Progenitor cell of endocrine pancreas (in vitro differentiated cells): ENCODE results near the gene SPAST. TPM values are rescaled to one million over a fixed set of nuclear protein-coding genes. Genes with fewer than 3 reads are reported as not detected.
"Not testable (repeated sequence)": the region's sequence is repeated elsewhere in the genome, so short reads cannot be mapped to it uniquely, and the experiment has no call there.

Experiments used
- DNase-seq: peaks from one replicate; pipeline ENCODE4 v3.0.0; 2021; ENCODE audit warnings: low spot score; ENCODE audit not compliant: unreplicated experiment
- H3K27ac Mint-ChIP-seq: 2 replicates; pipeline ENCODE4 v1.8.0; 2021; ENCODE audit warnings: mild to moderate bottlenecking, moderate library complexity, mixed read lengths
- H3K27me3 Mint-ChIP-seq: 2 replicates; pipeline ENCODE4 v1.8.0; 2021; ENCODE audit warnings: mixed read lengths
- H3K36me3 Mint-ChIP-seq: 2 replicates; pipeline ENCODE4 v1.8.0; 2022; ENCODE audit warnings: mixed read lengths; ENCODE audit not compliant: insufficient read depth
- H3K4me1 Mint-ChIP-seq: 2 replicates; pipeline ENCODE4 v1.8.0; 2021; ENCODE audit warnings: low read depth, mixed read lengths
- H3K4me3 Mint-ChIP-seq: 2 replicates; pipeline ENCODE4 v1.8.0; 2021; ENCODE audit warnings: low read depth, mild to moderate bottlenecking, moderate library complexity, mixed read lengths
- H3K9me3 Mint-ChIP-seq: 2 replicates; pipeline ENCODE4 v1.8.0; 2021; ENCODE audit warnings: low read depth, mixed read lengths
- total RNA-seq: library from RNA; stranded (reverse); gene quantifications from 2 replicates; pipeline ENCODE4 v1.2.1, GENCODE V29; 2021
- TF ChIP-seq, protein P1 (sequence below): fragments of 200-600 bp; sonication (generic); IDR thresholded peaks from one replicate; pipeline ENCODE4 v1.5.0; 2021; ENCODE audit warnings: antibody characterized with exemption, mild to moderate bottlenecking; ENCODE audit not compliant: unreplicated experiment

SPAST gene
- total RNA-seq, 1 donor from 2014 or later = 36.8 TPM

- Mint-ChIP-seq H3K27me3 (no peaks in the 10 kb centered on the region), H3K4me1 (no peaks in the 10 kb centered on the region), H3K4me3 (no peak overlapping the region), H3K9me3 (no peaks in the 10 kb centered on the region), H3K27ac (no peak overlapping the region), H3K36me3 (peaks cover 15% of the 10 kb centered on the region)
- no peak for DNase-seq
- TF ChIP-seq, protein P1, sequence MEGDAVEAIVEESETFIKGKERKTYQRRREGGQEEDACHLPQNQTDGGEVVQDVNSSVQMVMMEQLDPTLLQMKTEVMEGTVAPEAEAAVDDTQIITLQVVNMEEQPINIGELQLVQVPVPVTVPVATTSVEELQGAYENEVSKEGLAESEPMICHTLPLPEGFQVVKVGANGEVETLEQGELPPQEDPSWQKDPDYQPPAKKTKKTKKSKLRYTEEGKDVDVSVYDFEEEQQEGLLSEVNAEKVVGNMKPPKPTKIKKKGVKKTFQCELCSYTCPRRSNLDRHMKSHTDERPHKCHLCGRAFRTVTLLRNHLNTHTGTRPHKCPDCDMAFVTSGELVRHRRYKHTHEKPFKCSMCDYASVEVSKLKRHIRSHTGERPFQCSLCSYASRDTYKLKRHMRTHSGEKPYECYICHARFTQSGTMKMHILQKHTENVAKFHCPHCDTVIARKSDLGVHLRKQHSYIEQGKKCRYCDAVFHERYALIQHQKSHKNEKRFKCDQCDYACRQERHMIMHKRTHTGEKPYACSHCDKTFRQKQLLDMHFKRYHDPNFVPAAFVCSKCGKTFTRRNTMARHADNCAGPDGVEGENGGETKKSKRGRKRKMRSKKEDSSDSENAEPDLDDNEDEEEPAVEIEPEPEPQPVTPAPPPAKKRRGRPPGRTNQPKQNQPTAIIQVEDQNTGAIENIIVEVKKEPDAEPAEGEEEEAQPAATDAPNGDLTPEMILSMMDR = no peak
Observed at GRCh38 chr2:32128636-32129035, 65.3 kb downstream of the SPAST start.

GRCh38 chr2:32129086-32129485, 65.7 kb downstream of the SPAST start:
- TF ChIP-seq, protein P1 = no peak
- H3K4me3 Mint-ChIP-seq = no peak overlapping the region
- no peaks in the 10 kb centered on the region for H3K4me1 Mint-ChIP-seq
- no peaks in the 10 kb centered on the region for H3K27me3 Mint-ChIP-seq
- H3K27ac Mint-ChIP-seq = no peak overlapping the region
- peaks cover 12% of the 10 kb centered on the region for H3K36me3 Mint-ChIP-seq
- DNase-seq = no peak
- H3K9me3 Mint-ChIP-seq = no peaks in the 10 kb centered on the region

- H3K27me3 Mint-ChIP-seq = no peaks in the 10 kb centered on the region
- H3K27ac Mint-ChIP-seq = peak overlapping the region; percentile 82
- DNase-seq = no peak
- H3K4me3 Mint-ChIP-seq = no peak overlapping the region
- no peaks in the 10 kb centered on the region for H3K9me3 Mint-ChIP-seq
- peaks cover 18% of the 10 kb centered on the region for H3K36me3 Mint-ChIP-seq
- no peaks in the 10 kb centered on the region for H3K4me1 Mint-ChIP-seq
- TF ChIP-seq, protein P1 = no peak
Observed at GRCh38 chr2:32135409-32135808, 72.1 kb downstream of the SPAST start.

GRCh38 chr2:32136097-32136496, 72.7 kb downstream of the SPAST start:
- TF ChIP-seq, protein P1 = no peak
- Mint-ChIP-seq H3K4me1 (no peaks in the 10 kb centered on the region), H3K27me3 (no peaks in the 10 kb centered on the region), H3K36me3 (peaks cover 17% of the 10 kb centered on the region), H3K9me3 (no peaks in the 10 kb centered on the region), H3K27ac (no peak overlapping the region), H3K4me3 (no peak overlapping the region)
- no peak for DNase-seq

GRCh38 chr2:32151544-32151943, 88.2 kb downstream of the SPAST start:
- H3K27ac Mint-ChIP-seq, H3K36me3 Mint-ChIP-seq, H3K27me3 Mint-ChIP-seq, H3K4me3 Mint-ChIP-seq, DNase-seq, H3K9me3 Mint-ChIP-seq, H3K4me1 Mint-ChIP-seq: not testable (repeated sequence)

DNA sequence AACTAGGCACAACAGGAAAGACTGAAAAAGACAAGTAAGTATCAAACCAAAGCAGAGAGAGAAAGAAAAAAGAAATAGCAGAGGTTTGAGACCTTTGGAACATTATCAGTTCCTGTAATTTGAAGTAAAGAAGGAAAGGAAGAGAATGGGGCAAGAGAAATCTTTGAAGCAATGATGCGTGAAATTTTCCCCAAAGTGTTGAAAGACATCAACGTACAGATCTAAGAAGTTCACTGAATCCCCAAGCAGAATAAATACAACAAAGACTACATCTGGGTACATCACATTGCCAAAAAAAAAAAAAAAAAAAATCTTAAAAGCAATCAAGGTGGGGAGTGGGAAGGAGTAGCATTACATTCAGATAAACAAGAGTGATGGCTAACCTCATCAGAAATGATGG, 96.3 kb downstream of the SPAST start:
- H3K36me3 Mint-ChIP-seq = peaks cover 3% of the 10 kb centered on the region
- H3K4me1 Mint-ChIP-seq = no peaks in the 10 kb centered on the region
- H3K4me3 Mint-ChIP-seq = no peak overlapping the region
- TF ChIP-seq, protein P1 = no peak
- no peaks in the 10 kb centered on the region for H3K9me3 Mint-ChIP-seq
- no peak for DNase-seq
- no peaks in the 10 kb centered on the region for H3K27me3 Mint-ChIP-seq
- H3K27ac Mint-ChIP-seq = no peak overlapping the region
